ENCODE measurements around the gene C1orf115.
A peak's percentile ranks its signal among the peaks of the same experiment; 100 is the strongest.

C1orf115 gene

DNA sequence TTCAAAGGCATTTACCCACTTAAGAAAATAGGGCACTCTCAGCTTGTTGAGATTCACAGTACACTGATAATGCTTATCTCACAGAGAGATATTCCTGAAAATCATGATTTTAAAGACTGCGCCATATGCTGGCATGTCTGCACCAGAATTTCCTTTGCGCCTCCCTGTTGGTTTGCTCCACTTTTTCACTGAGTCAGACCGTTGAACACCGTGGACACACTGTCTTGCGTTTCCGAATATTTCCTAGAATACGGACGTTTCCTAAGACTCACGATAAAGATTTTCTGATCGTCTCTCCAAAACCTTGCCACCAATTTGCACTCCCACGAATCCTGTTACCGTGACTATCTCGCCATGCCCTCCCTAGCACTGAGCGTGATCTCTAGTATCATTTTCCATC lies 497 bp upstream of the C1orf115 start:
- DNase-seq (ENCODE audit: extremely low read depth, insufficient read length), result no peak
- H3K4me3 ChIP-seq (replicated peaks; ENCODE audit: low read depth, low read length), result peak overlapping the region; percentile 67
- H3K27me3 ChIP-seq (replicated peaks; ENCODE audit: control insufficient read depth, insufficient read depth, low read length), result no peaks in the 10 kb centered on the region
- H3K36me3 ChIP-seq (ENCODE audit: control insufficient read depth, insufficient read depth, low read length), result no peaks in the 10 kb centered on the region
- TF ChIP-seq, protein P1, sequence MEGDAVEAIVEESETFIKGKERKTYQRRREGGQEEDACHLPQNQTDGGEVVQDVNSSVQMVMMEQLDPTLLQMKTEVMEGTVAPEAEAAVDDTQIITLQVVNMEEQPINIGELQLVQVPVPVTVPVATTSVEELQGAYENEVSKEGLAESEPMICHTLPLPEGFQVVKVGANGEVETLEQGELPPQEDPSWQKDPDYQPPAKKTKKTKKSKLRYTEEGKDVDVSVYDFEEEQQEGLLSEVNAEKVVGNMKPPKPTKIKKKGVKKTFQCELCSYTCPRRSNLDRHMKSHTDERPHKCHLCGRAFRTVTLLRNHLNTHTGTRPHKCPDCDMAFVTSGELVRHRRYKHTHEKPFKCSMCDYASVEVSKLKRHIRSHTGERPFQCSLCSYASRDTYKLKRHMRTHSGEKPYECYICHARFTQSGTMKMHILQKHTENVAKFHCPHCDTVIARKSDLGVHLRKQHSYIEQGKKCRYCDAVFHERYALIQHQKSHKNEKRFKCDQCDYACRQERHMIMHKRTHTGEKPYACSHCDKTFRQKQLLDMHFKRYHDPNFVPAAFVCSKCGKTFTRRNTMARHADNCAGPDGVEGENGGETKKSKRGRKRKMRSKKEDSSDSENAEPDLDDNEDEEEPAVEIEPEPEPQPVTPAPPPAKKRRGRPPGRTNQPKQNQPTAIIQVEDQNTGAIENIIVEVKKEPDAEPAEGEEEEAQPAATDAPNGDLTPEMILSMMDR (IDR thresholded peaks at IDR 0.05; ENCODE audit: insufficient read depth, low read length, poor library complexity, severe bottlenecking), result no peak

DNA sequence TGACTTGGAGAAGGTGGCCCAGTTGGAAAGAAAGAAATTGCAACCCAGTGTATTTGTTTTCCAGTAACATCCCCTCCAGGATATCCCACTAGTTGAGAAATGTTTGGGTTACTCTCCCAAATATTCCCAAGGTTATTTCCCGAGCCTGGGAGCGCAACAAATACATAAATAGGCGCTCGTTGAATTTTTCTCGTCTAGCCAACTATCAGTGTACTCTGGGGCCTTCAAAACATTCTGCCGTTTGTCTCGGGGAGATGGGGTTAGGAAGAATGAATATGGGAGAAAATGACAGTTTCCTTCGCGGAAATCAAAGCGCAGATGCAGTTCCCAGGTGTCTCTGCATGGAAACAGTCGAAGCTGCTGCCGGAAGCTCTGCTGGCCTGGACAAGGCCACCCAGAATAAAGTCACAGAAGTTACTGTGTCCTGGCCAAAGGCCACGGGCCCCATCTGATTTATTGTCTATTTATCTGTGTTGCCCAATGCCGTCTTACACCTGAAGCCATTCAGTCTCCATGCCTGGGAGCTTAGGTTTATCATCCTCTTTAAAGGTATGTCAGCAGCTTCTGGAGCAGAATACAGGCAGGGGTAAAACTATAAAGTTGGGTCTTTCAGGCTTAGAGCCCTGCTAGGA lies 1.0 kb downstream of the C1orf115 start:
- no peak overlapping the region; the same call in 1 of the 2 replicates for H3K4me3 ChIP-seq (replicated peaks; ENCODE audit: low read depth, low read length)
- no peak for DNase-seq (ENCODE audit: extremely low read depth, insufficient read length)
- no peaks in the 10 kb centered on the region for H3K27me3 ChIP-seq (replicated peaks; ENCODE audit: control insufficient read depth, insufficient read depth, low read length)
- TF ChIP-seq, protein P1 (IDR thresholded peaks at IDR 0.05; ENCODE audit: insufficient read depth, low read length, poor library complexity, severe bottlenecking), result no peak
- no peaks in the 10 kb centered on the region for H3K36me3 ChIP-seq (ENCODE audit: control insufficient read depth, insufficient read depth, low read length)

DNA sequence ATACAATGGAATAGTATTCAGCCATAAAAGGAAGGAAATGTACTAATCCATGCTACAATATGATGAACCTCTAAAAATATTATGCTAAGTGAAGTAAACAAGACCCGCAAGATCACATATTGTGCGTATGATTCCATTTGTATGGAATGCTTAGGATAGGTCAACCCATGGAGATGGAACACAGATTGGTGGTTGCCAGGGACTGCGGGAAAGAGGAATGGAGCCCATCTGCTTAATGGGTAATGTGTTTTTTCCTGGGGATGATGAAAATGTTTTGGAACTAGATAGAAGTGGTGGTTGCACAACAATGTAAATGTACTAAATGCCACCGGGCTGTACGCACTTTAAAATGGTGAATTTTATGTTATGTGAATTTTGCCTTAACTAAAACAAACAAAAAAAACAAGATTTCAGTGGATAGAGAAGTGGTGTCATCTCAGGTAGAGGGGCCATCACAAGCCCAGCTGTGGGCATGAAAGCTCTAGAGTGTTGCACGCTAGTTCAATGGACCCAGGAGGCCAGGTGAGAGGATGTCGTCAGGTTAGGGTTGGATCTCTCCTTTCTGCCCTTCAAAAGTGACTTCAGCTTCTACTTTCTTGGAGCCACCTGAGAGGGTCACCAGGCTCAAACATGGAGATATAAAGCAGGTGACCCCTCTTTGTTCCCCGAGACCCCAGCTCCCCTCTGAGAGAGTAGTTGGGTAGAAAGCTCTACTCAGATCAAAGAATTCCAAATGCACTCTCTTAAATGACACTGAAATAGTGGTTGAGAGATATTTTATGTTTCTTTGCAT lies 2.5 kb downstream of the C1orf115 start:
- DNase-seq (ENCODE audit: extremely low read depth, insufficient read length), result no peak
- TF ChIP-seq, protein P1 (IDR thresholded peaks at IDR 0.05; ENCODE audit: insufficient read depth, low read length, poor library complexity, severe bottlenecking), result no peak
- no peaks in the 10 kb centered on the region for H3K27me3 ChIP-seq (replicated peaks; ENCODE audit: control insufficient read depth, insufficient read depth, low read length)
- no peaks in the 10 kb centered on the region for H3K36me3 ChIP-seq (ENCODE audit: control insufficient read depth, insufficient read depth, low read length)
- H3K4me3 ChIP-seq (replicated peaks; ENCODE audit: low read depth, low read length), result no peak overlapping the region

DNA sequence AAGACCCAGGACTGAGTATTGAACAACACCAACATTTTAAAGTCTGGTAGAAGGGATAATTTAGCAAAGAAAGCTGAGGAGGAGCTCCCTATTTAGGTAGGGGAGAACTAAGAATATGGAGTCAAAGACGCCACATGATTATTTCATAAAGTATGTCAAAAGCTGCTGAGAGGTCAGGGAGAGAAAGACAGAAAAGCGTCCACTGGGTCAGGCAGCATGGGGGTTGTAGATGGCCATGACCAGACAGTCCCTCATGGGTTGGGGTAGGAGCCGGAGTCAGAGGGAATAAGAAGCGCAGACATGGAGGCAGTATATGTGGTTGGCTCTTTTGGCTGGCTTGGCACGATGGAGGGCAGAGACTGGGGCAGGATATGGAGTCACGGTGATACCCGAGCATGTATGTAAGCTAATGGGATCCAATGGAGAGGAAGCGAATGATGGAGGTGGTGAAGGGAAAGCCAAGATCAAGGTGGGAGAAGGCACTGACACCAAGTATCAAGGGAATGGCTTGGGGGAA lies 4.8 kb downstream of the C1orf115 start:
- H3K27me3 ChIP-seq (replicated peaks; ENCODE audit: control insufficient read depth, insufficient read depth, low read length), result no peaks in the 10 kb centered on the region
- no peaks in the 10 kb centered on the region for H3K36me3 ChIP-seq (ENCODE audit: control insufficient read depth, insufficient read depth, low read length)
- no peak overlapping the region for H3K4me3 ChIP-seq (replicated peaks; ENCODE audit: low read depth, low read length)
- no peak for DNase-seq (ENCODE audit: extremely low read depth, insufficient read length)
- TF ChIP-seq, protein P1 (IDR thresholded peaks at IDR 0.05; ENCODE audit: insufficient read depth, low read length, poor library complexity, severe bottlenecking), result no peak

DNA sequence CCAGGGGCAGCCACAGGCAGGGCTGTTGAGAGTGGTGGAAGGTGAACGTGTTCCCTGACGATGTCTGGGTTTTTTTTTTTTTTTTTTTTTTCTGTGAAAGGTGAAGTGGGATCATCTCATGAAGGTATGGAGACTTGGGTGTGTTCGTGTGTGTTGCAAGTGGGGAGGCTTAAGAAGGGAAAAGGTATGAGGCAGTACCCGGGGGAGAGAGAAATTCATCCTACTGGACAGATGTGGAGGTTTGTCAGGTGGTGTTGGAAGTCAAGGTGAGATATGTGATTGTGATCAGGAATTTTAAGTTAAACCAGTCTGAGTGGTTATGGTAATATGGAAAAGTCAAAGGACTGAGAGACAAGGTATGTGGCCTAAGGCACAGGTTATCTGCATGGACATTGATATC lies 5.3 kb downstream of the C1orf115 start:
- TF ChIP-seq, protein P1 (IDR thresholded peaks at IDR 0.05; ENCODE audit: insufficient read depth, low read length, poor library complexity, severe bottlenecking), result no peak
- Histone ChIP-seq H3K36me3 (ENCODE audit: control insufficient read depth, insufficient read depth, low read length) (no peaks in the 10 kb centered on the region), H3K4me3 (replicated peaks; ENCODE audit: low read depth, low read length) (no peak overlapping the region), H3K27me3 (replicated peaks; ENCODE audit: control insufficient read depth, insufficient read depth, low read length) (no peaks in the 10 kb centered on the region)
- DNase-seq (ENCODE audit: extremely low read depth, insufficient read length), result no peak

Data from GM06990 (cell line).